HG02884 (cell line): ENCODE data around the gene CCR5AS.

Experiments
- ATAC-seq: cut with Tn5 transposase; IDR thresholded peaks from one replicate; pipeline ENCODE4 v1.9.1; 2021; ENCODE audit warnings: mild to moderate bottlenecking, moderate library complexity; ENCODE audit not compliant: unreplicated experiment

Gene CCR5AS

DNA sequence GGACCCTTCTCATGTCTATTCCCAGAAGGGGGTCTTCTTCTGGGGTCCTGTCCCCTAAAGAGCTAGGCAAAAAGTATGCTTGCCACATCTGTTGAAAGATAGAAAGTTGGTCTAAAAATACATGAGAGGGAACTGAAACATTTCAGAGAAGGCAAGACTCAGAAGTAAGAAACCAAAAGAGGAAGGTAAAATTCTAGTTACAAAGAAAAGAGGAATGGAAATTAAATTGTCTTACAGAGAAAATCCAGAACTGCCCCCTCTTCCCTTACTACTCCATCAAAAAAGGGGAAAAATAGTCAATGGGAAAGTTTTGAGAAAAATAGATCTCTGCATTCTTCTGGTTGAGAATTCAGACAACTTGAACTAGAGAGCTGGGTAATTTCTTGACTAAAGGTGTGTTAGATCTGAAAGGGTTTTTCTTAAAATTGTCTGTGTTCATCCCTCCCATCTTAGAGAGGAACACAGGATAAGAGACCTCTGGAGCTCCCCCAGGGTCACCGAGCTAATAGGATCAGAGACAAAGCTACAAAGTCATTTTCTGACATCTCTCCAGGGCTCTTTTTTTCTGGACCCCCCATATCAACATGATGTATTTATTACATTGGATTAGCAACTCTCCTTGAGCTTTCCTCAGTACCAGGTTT, 85.3 kb downstream of the CCR5AS start:
- no peak for ATAC-seq

DNA sequence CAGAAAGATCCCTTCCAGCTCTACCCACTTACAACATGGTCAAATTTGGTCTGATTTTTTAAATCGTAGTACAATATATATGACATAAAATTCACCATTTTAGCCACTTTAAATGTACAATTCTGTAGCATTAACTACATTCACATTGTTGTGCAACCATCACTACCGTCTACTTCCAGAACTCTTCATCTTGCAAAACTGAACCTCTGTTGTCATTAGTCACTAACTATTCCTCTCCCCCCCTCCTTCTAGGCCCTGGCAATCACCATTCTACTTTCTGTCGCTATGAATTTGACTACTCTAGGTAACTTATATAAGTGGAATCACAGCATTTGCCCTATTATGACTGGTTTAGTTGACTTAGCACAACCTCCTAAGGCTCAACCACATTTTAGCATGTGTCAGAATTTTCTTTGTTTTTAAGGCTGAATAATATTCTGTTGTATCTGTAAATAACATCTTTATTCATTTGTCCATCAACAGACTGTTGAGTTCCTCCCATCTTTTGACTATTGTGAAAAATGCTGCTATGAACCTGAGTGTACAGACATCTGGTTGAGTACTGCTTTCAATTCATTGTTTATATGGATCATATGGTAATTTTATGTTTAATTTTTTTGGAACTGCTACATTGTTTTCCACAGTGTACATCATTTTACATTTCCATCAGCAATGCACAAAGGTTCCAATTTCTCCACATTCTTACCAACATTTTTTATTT, 88.5 kb downstream of the CCR5AS start:
- no peak for ATAC-seq

DNA sequence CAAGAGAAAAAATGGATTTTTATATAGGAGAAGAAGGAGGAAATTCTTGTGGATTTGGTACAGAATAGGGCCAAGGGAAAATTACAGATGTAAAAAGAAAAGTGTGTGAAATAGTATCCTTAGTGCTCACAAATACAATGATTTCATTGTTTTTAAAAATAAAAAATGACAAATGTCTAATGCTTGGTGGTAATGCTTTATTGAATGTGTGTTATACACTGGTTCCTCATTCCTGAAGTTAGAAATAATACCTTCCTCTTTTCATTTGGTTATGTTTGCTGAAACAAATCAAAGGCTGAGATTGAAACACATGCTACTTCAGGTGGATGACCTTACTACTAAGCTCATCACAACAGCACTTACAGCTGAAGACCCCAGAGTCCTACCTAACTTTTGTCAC, 90.7 kb downstream of the CCR5AS start:
- no peak for ATAC-seq

- ATAC-seq: no peak
Observed at GRCh38 chr3:46314517-46314916, 92.3 kb downstream of the CCR5AS start.
